ENCODE measurements around the gene VAPB.

VAPB gene

DNA sequence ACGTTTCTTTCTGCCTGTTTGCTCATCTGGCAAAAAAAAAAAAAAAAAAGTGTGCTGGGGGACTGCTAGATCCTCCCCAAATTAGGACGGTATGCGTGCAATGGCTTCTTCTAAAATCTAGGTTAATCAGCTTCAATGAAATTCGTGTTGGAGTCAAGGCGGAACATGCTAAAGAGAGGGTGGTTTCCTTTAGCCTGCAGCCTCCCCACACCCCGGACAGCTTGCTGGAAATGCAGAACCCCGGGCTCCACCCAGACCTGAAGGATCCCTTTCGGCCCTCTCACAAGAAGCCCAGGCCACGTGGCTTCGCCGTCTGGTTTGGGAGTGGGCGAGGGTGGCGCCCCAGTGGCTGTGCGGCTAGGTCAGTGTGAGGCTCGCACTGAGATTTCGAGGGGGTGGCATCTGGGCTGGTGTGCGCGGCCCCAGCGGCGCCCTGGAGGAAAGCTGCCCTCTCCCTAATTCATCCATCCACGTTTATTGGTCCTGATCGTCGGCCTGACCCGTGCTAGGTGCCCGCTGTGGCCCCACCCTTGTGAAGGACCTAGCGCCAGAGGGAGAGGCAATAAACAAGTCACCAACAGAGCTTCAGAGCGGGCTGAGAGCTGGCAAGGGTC is 77.2 kb downstream of the VAPB start:
- DNase-seq: no peak

GRCh38 chr20:58466729-58467571 is 77.9 kb downstream of the VAPB start:
- no peak for DNase-seq

DNA sequence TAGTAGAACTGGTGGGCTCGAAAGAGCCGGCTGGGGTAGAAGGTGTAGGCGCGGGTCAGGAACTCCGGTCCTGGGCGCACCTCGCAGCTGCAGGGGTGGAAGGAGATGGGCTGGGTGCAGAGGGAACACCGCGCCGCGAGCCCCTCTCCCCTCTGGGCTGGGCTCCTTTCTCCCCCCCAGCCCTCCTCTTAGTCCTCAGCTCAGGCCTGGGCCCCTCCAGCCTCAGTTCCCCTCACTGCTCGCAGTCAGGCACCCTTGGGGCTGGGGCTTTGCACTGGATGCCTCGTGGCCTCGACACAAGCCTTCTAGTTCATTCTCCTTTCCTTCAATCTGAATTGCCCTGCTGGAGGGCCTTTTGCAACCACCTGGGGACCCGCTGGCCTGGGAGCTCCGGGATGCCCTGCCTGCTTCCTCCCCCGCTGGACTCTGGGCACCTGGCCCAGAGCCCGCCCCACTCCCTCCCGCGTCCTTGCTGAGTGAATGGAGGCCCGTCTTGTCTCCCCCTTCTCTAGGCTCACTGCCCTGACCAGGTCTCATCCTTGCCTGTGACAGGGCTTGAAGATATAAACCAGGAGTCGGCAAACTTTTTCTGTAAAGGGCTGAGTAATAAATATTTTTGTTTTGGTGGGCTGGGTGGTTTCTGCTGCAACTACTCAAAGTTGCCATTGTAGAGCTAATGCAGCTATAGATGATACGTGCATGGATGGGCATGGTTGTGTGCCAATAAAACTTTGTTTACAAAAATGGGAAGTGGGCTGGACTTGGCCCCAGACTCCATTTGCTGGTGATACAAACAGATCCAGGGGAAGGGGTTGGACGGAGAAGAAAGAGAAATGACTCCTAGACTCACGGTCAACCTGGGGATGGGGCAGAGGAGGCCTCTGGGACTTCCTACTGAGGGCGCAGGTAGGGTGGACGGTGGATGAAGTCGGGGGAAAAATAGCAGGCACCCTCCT is 78.8 kb downstream of the VAPB start:
- DNase-seq: no peak

GRCh38 chr20:58469616-58470015 is 80.6 kb downstream of the VAPB start:
- DNase-seq: no peak

DNA sequence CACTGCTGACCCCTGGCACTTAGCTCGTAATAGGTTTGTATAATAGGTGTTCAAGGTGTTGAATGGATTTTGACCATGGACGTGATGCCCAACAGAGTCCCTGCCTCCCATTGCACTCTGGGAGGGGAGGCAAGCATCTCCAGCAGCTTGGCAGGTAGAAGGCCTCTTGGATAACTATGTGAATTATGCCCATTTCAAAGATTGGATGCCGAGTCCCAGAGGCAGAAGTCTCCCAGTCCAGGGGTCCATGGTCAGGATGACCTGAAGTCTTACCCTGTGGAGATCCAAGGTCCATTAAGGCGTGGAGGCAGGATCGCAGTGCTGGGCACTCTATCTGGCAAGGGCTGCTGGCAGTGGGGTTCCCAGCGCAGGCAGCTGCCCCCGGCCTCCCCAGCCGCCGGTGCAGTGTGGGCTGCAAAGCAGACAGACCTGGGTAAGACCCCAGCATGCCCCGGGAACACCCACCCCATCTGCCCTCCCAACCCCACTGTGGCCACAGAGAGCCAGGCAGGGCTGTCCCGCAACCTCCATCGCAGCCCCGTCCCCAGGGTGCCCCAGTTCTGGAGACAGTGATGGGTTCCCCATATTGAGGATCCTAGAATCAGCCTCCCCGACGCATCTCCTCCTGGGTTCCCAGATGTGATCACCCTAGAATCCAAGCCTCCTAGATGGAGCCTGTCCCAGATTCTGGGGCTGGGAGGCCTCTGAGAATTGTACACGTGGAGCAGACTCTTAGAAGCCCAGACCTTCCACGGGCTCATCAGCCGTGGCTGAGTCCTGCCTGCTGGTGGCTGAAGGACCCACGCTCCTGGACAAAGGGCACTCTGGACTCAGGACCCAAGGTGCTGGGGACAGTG is 81.5 kb downstream of the VAPB start:
- no peak for DNase-seq

DNA sequence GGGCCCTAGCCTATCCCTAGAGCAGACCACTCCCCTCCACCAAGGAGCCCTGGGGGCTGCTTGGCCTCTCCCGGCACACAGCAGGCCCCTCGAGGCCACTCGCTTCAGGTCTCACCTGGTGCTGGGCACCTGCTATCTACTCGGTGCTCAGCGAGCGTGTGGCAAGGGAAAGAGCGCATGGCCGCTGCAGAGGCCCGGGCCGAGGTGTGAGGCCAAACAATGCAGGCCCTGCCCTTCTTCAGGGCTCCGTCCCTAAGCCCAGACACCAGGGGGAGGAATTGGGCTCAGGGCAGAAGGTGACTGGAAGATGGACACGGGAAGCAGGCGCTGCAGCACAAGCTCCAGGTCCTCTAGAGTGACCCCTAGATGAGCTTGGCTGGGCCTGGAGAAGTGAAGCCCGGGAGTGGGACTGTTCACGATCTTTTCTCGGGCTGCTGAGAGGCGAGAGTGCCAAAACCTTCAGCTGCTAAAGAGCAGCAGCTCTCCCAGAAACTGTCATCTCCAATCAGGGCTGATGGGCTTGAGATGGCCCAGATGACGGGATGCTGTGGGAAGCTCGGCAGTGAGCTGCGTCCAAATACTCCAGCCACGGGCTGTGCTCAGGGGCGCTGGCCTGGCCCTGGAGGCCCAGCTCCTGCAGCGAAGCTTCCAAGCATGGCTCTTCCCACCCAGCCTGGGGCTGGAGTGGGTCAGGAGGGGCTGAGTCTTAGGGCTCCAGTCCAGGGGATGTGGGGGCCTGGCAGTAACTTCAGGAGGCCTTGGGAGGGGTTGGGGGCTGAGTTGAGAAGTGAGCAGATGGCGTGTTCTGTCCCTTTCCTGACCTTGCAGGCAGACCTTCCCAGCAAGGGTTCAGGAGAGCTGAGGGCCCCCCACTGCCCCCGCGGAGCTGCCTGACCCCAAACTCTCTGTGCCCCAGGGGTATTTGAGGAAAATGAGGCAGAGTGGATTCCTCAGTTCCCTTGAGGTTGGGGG is 82.5 kb downstream of the VAPB start:
- no peak for DNase-seq

DNA sequence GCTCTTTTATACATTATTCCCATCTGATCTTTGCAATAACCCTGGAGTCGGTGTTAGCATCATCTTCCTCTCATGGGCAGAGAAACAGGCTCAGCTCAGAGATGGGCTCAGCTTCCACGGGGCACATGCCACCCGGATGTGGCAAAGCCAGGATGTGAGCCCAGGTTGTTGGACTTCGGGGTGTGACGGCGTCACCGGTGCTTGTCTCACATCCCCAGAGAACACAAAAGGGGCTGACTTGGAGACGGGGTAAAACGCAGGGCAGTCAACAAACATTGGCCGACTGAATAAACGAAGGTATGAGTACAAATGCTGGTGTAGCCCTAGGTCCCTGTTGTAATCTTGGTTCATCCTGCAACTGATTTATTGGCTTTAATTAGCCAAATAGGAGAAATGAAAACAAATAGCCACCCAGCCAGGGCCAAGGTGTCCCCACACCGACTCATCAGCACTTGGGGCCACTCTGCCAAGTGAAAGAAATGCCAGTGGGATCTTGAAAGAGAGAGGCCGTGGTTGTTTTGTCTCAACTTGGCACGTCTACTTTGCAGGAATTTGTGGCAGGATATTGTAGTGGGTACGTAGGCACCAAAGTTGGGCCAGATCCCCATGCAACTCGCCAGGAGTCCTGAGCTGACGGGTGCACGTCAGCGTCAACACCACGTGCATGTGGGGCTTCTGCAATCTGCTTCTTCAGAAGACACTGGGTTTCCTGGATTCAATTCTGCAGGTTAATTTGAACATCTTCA is 83.4 kb downstream of the VAPB start:
- DNase-seq: no peak

DNA sequence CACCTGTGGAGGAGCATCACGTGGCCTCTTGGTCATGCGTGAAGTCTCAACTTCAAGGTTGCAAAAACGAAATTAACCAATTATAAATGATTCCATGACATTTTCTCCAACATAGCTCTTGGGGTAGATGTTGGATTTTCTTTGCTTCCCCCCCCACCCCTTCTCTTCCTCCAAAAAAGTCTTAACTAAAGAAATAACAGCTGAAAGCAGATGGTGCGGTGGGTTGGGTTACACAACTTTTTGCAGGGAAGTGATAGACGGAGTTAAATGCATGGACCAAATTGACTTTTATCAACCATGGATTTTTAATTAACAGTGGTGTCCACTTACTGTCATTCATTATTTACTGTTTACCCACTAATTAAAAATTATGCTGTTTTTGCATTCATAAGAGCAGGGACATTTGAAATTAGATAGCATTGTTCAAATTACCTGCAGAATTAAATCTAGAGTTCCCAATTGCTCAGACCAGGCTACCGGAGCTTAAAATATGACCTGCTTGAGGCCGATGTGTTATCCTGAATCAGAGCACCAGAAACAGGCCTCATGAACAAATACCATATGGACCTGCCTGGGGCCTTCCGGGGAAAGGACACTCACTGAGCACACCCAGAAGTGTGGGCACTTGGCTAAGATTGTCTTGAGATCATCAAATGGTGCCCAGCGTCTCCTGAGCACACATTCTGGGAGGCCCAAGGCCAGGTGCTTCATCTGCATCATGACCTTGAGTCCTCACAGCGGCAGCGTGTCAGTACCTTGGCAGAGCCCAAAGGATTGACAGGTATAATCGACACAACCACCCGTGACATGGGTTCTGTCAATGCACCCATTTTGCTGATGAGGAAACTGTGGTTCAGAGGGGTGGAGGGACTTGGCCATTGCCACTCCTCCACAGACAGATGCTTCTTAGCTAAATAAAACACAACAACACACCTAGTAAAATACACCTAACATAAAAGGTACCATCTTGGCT is 84.7 kb downstream of the VAPB start:
- DNase-seq: no peak

DNA sequence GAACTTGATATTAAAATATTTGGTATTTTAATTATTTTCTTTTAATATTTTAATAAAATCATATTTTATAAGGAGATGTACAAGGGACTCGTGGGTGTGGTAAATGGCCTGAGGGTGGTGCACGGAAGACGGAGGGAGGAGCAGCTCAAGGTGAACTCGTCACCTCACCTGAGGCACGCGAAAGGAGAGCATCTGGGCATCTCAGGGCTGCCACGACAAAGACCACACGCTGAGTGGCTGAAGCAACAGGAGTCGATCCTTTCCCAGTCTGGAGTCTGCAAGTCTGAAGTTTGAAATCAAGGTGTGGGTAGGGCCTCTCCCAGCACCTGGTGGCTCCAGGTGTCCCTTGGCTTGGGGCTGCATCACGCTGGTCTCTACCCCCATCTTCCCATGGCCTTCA is 86.4 kb downstream of the VAPB start:
- DNase-seq: no peak

DNA sequence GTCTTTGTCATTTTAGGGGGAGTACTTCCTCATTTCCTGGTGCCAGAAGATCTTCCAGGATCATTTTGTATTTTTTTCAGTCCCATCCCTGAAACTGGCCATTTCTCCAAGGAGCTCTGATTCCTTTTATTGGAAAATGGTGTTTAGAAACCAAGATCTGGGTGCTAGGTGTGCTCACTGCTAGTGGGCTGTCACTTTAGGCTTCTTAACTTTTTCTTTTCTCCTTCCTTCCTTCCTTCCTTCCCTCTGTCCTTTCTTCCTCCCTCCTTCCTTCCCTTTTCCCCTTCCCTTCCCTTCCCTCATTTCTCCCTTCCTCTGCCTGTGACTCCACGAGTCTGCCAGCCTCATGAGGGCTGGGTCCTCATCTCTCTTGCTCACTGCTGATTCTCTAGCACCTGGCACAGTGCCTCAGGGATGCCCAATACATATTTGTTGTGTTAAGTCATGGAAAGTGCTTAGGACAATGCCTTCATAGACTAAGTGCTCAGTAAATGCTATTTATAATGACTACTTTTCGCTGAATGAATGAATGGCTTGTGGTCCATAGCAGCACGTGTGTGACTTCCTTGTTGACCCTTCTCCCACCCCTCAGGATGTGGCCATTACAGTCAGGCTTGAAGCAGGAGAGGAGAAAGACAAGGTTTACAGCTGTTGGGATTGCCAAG is 89.2 kb downstream of the VAPB start:
- DNase-seq: no peak

DNA sequence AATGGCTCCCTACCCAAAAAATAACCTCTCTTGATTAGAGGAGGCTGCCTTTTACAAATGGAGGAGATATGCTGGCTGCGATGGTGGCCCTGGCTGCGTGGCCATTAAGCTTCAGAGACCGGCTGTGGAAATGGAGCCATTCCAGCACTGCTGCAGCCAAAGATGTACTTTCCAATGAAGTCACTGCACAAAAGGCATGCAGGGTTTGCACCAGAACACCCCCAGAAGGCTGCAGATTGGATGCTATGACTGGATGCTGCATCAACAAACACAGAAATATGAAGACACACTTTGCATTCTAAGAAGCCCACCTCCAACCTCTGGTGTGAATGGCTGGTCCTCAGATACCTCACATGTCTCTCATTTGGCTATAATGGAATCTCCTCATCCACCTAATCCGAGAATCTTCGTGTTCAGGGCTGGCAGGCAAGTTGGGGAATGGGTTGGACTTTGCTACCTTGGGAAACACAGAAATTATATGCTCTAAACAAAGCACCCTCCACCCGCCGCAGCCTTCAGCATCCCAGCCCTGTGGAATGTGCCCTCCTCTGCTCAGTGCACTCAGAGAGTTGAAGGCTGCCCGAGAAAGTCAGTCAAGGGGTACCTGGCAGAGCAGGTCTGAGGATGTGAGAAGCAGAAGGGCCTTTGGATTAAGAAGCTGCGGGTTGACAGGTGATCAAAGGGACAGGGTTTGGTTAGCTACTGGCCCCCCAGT is 90.9 kb downstream of the VAPB start:
- no peak for DNase-seq

- no peak for DNase-seq
Observed at GRCh38 chr20:58480551-58481336, 91.7 kb downstream of the VAPB start.

- DNase-seq: peak in 1 of 2 donors; percentile 35
Observed at GRCh38 chr20:58481481-58482021, 92.5 kb downstream of the VAPB start.

DNA sequence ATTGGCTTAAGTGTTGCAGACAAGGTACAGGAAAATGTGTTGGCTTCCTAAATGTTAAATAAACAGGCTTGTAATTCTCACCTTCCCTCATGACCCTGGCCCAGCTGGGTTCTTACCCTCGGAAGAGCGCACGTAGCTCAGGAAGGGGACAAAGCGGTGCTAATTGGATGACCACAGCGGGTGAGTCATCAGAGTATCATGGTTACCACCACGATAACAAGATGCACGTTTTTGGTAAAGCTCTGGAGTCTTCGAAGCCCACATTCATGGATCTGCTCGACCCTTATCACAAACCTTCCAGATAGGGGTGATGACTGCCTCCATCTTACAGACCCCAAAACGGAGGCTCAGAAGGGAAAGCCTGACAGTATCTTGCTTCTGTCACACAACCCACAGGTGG is 93.4 kb downstream of the VAPB start:
- DNase-seq: no peak

- no peak for DNase-seq
Observed at GRCh38 chr20:58483051-58483450, 94.0 kb downstream of the VAPB start.

DNA sequence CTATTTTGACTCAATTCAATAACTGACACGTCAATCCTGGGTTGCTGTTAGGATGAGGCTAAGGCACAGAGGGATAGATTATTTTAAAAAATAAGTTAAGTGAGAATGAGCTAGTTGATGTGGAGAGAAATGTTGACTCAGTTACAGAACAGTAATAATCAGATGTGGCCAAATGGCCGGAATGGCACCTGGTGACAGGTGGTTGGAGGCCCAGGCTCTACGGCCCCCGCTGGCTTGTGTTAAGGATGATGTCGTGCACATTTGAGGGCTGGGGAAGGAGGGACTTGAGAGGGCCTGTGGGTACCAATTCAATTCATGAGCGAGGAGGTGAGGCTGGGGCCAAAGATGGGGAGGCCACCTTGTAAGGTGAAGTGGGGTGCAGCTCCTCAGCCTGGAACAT is 94.4 kb downstream of the VAPB start:
- no peak for DNase-seq

- no peak for DNase-seq
Observed at GRCh38 chr20:58485393-58485792, 96.4 kb downstream of the VAPB start.
